ENCODE results near the gene PIEZO2. TPM values are rescaled to one million over a fixed set of nuclear protein-coding genes. Genes with fewer than 3 reads are reported as not detected.
"Not testable (repeated sequence)": the region's sequence is repeated elsewhere in the genome, so short reads cannot be mapped to it uniquely, and the experiment has no call there.

PIEZO2 gene
- total RNA-seq, 3 donors from 2014 or later, result 1.9 to 26.2 (median 11.4) TPM

- Histone ChIP-seq H3K36me3 (no peaks in the 10 kb centered on the region), H3K9me3 (no peaks in the 10 kb centered on the region), H3K4me3 (no peak overlapping the region), H3K4me1 (no peaks in the 10 kb centered on the region), H3K27ac (no peak overlapping the region), H3K27me3 (no peaks in the 10 kb centered on the region)
- no peak for DNase-seq (ENCODE audit: low spot score in 2 of 2)
- TF ChIP-seq POLR2A (IDR thresholded peaks at IDR 0.05) (no peak), CTCF (IDR thresholded peaks at IDR 0.05) (no peak), POLR2AphosphoS5 (IDR thresholded peaks at IDR 0.05) (no peak)
- intact Hi-C loops (cut with DNase I; ENCODE audit: low total_unique reads), result no loop called here
Measured at GRCh38 chr18:10937743-10938640, 211.4 kb downstream of the PIEZO2 start.

GRCh38 chr18:10936176-10937053, 213.0 kb downstream of the PIEZO2 start:
- no peaks in the 10 kb centered on the region for H3K4me1 ChIP-seq
- no peak overlapping the region for H3K4me3 ChIP-seq
- intact Hi-C loops (cut with DNase I; ENCODE audit: low total_unique reads), result no loop called here
- H3K9me3 ChIP-seq, result no peaks in the 10 kb centered on the region
- no peak for TF ChIP-seq CTCF (IDR thresholded peaks at IDR 0.05)
- no peak for TF ChIP-seq POLR2A (IDR thresholded peaks at IDR 0.05)
- DNase-seq (ENCODE audit: low spot score in 2 of 2), result no peak
- H3K27ac ChIP-seq, result no peak overlapping the region
- no peaks in the 10 kb centered on the region for H3K36me3 ChIP-seq
- H3K27me3 ChIP-seq, result no peaks in the 10 kb centered on the region

GRCh38 chr18:10935588-10935987, 213.8 kb downstream of the PIEZO2 start:
- no peak overlapping the region for H3K4me3 ChIP-seq
- DNase-seq (ENCODE audit: low spot score in 2 of 2), result no peak
- H3K36me3 ChIP-seq, result no peaks in the 10 kb centered on the region
- H3K27ac ChIP-seq, result no peak overlapping the region
- H3K27me3 ChIP-seq, result no peaks in the 10 kb centered on the region
- no peaks in the 10 kb centered on the region for H3K9me3 ChIP-seq
- no peak for TF ChIP-seq POLR2AphosphoS5 (IDR thresholded peaks at IDR 0.05)
- no peak for TF ChIP-seq POLR2A (IDR thresholded peaks at IDR 0.05)
- no peak for TF ChIP-seq CTCF (IDR thresholded peaks at IDR 0.05)
- intact Hi-C loops (cut with DNase I; ENCODE audit: low total_unique reads), result no loop called here
- no peaks in the 10 kb centered on the region for H3K4me1 ChIP-seq

- DNase-seq (ENCODE audit: low spot score in 2 of 2); H3K27ac ChIP-seq; intact Hi-C loops (cut with DNase I; ENCODE audit: low total_unique reads); H3K27me3 ChIP-seq; H3K4me1 ChIP-seq; H3K4me3 ChIP-seq; H3K9me3 ChIP-seq; H3K36me3 ChIP-seq: not testable (repeated sequence)
Measured at GRCh38 chr18:10933648-10934047, 215.7 kb downstream of the PIEZO2 start.

GRCh38 chr18:10930076-10930475, 219.3 kb downstream of the PIEZO2 start:
- Histone ChIP-seq H3K4me1 (no peaks in the 10 kb centered on the region), H3K4me3 (no peak overlapping the region), H3K36me3 (no peaks in the 10 kb centered on the region), H3K9me3 (no peaks in the 10 kb centered on the region), H3K27ac (no peak overlapping the region), H3K27me3 (no peaks in the 10 kb centered on the region)
- intact Hi-C loops (cut with DNase I; ENCODE audit: low total_unique reads), result no loop called here
- DNase-seq (ENCODE audit: low spot score in 2 of 2), result no peak
- TF ChIP-seq POLR2AphosphoS5 (IDR thresholded peaks at IDR 0.05) (no peak), CTCF (IDR thresholded peaks at IDR 0.05) (no peak), POLR2A (IDR thresholded peaks at IDR 0.05) (no peak)

Data from breast epithelium (tissue), 4 donors.